GM12892 (cell line): ENCODE data around the gene NSG2.

ENCODE experiments used
- POLR2A ChIP-seq: IDR thresholded peaks from 2 replicates; pipeline ENCODE4 v1.6.1; 2011; ENCODE audit warnings: low read depth, low read length, control low read depth
- TAF1 ChIP-seq: IDR thresholded peaks from 2 replicates; pipeline ENCODE4 v1.6.1; 2011; ENCODE audit warnings: low read depth, mild to moderate bottlenecking, control low read depth, low read length, borderline replicate concordance

DNA sequence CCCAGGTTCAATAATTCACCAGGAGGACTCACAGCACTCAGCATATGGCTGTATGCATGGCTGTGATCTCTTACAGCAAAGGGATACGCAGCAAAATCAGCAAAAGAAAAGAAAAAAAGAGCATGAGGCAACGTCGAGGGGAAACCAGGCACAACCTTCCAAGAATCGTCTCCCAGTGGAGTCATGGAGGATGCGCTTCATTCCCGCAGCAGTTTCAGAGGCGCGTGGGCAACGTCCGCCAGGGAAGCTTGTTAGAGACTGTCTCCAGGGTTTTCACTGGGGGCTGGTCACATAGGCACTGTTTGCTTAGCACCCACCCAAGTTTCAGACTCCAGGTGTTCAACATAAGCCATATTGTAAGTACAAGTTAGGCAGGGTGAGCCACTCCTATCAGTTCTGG is 44.6 kb downstream of the NSG2 start:
- TF ChIP-seq POLR2A: no peak
- no peak for TF ChIP-seq TAF1
